Omental fat pad (tissue), 4 donors: Measurements from ENCODE around the gene CALML3. TPM values are rescaled to one million over a fixed set of nuclear protein-coding genes. Genes with fewer than 3 reads are reported as not detected.
"Not testable (repeated sequence)": the region's sequence is repeated elsewhere in the genome, so short reads cannot be mapped to it uniquely, and the experiment has no call there.

Experiments used
- ATAC-seq: fragments of 150-250 bp; one replicate; pipeline ENCODE4 v1.9.1; 2016; ENCODE audit warnings: mild to moderate bottlenecking, moderate library complexity; ENCODE audit not compliant: low FRiP score
- DNase-seq: peaks from one replicate; pipeline ENCODE4 v3.0.0-alpha.2; 2019; ENCODE audit warnings: low spot score
- total RNA-seq, 4 donors: library from RNA; depleted of rRNA; stranded (reverse); fragments of >200 nt; gene quantifications; one replicate each; pipeline ENCODE4 v1.1.0, GENCODE V29; 2016
- TF ChIP-seq, protein P1 (sequence below), 3 donors: fragments of 450-650 bp; IDR thresholded peaks; one replicate each; pipeline ENCODE4 v1.5.1; 2016 to 2017; ENCODE audit warnings: antibody characterized with exemption in 3 of 3, mild to moderate bottlenecking in 3 of 3, moderate library complexity in 2 of 3

CALML3 gene
- total RNA-seq, 4 donors from 2014 or later, result not detected

DNA sequence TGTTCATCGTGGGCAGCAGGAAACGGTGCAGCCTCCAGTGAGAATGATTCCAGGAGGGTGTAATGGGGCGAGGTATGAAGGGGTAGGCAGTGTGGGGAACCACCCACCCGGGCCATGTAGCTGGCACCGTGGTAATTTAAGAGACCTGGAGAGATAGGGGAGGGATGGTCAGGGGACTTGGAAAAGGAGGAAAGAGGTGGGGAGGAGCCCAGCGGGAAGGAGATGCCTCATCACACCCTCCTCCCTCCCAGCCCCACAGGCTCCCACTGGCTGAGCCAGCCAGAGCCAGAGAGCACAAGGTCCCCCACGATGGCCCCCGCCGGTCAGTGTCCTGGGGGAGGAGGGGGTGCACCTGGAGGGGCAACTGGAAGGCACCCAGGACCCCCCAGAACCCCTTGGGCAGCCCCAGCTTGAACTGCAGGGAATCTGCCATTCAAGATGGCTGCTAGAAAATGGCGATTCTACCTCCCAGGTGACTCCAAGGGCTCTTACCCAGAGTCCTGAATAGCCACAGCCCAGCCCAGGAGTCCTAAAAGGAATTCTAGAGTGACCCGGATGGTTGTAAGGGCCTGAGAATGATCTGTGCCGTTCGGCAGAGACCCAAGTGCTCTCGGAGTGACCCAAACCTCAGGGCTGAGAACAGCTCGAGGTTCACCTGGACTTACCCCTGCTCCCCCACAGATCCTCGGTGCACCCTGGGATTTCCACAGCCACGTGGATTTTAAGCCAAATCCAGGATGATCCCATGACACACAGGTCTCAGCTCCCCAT, 28.8 kb downstream of the CALML3 start:
- TF ChIP-seq, protein P1, sequence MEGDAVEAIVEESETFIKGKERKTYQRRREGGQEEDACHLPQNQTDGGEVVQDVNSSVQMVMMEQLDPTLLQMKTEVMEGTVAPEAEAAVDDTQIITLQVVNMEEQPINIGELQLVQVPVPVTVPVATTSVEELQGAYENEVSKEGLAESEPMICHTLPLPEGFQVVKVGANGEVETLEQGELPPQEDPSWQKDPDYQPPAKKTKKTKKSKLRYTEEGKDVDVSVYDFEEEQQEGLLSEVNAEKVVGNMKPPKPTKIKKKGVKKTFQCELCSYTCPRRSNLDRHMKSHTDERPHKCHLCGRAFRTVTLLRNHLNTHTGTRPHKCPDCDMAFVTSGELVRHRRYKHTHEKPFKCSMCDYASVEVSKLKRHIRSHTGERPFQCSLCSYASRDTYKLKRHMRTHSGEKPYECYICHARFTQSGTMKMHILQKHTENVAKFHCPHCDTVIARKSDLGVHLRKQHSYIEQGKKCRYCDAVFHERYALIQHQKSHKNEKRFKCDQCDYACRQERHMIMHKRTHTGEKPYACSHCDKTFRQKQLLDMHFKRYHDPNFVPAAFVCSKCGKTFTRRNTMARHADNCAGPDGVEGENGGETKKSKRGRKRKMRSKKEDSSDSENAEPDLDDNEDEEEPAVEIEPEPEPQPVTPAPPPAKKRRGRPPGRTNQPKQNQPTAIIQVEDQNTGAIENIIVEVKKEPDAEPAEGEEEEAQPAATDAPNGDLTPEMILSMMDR (IDR thresholded peaks at IDR 0.05), result no peak
- DNase-seq (no peak), ATAC-seq (no peak)

DNA sequence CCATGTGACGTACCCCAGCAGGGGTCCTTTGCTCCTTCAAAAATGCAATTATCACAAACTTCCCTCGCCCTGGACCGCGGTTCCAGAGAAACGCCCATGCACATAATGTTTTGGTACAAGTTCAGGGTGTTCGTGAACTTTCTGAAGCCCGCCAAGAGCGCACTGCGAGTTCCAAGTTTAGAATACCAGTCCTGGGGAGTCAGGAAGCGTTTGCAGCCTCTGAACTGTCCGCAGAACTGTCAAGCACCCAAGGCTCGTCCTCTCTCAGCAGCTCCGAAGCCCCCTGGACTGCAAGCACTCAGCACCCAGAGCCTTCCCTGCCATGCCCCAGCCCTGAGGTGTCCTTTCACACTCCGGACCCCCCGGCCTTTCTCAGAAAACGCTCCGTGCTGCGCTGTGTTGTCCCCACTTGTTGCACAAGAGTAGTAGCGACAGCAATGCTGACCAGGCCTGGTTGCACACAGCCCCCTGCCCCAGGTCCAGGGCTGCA, 30.3 kb downstream of the CALML3 start:
- no peak for ATAC-seq
- no peak for DNase-seq
- TF ChIP-seq, protein P1 (IDR thresholded peaks at IDR 0.05), result no peak

DNA sequence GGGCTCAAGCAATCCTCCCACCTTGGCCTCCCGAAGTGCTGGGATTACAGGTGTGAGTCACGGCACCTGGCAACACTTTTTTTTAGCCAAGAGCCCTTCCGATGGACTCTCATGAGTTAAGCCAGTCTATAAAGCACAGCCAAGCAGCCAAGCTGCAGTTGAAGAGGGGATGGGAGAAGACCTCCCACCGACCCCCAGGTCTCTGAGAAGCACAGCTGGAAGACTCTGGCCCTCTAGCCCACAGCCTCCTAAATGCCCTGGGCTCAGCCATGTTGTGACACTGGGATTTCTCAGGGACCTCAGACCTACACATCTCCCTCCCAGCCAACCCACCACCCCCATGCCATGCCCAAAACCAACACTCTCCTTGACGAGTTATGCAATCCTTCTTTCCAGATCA, 31.1 kb downstream of the CALML3 start:
- no peak for DNase-seq
- TF ChIP-seq, protein P1 (IDR thresholded peaks at IDR 0.05), result no peak
- no peak for ATAC-seq

DNA sequence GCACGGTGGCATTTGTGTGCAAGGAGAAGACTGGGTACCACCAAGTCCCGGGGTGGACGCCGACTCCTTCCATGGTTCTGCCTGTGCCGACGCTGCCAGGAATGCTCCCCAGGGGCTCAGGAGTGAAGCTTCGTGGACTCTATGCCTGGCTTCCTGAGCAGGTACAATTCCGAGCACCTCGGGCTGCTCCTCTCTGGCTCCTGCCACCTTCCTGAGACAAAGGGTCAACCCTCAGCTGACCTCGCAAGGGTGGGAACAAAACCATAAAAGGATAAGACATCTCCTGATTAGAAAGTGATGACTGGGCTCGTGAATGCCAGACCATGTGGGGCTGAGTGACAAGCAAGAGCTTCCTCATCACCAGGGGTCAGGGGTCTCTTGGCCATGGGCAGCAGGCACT, 31.8 kb downstream of the CALML3 start:
- TF ChIP-seq, protein P1 (IDR thresholded peaks at IDR 0.05), result no peak
- DNase-seq, result no peak
- no peak for ATAC-seq

DNA sequence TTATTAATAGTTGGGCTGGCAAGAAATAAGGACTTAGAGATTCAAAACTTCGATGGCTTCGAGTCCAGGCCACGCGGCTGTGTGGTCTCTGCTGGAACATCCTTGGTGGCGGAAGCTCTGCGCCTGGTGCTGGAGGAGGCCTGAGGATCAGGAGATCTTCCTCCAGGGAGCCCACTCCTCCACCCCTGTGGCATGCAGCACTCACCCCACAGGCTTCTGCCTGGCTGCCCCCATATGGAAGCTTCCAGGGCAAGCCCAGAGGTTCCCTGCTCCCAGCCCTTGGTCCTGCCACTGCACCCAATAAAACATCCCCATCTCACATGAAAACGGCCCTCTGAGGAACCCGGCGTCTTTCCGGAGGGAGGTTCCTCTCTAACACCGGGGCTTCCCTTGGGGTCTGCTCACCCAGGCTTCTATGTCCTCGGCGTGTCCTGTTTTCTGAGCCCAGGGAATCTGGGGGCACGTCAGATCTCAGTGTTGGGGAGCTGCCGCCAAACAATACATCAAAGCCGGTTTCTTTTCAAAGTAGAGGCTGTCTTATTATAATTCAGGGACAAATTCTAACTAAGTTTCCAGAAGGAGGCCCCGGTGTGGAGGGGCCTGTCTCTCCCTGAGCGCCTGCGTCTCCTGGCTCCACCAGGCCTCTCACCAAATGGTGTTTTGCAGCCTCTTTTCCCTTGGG, 32.4 kb downstream of the CALML3 start:
- ATAC-seq (no peak), DNase-seq (no peak)
- TF ChIP-seq, protein P1 (IDR thresholded peaks at IDR 0.05), result no peak

DNA sequence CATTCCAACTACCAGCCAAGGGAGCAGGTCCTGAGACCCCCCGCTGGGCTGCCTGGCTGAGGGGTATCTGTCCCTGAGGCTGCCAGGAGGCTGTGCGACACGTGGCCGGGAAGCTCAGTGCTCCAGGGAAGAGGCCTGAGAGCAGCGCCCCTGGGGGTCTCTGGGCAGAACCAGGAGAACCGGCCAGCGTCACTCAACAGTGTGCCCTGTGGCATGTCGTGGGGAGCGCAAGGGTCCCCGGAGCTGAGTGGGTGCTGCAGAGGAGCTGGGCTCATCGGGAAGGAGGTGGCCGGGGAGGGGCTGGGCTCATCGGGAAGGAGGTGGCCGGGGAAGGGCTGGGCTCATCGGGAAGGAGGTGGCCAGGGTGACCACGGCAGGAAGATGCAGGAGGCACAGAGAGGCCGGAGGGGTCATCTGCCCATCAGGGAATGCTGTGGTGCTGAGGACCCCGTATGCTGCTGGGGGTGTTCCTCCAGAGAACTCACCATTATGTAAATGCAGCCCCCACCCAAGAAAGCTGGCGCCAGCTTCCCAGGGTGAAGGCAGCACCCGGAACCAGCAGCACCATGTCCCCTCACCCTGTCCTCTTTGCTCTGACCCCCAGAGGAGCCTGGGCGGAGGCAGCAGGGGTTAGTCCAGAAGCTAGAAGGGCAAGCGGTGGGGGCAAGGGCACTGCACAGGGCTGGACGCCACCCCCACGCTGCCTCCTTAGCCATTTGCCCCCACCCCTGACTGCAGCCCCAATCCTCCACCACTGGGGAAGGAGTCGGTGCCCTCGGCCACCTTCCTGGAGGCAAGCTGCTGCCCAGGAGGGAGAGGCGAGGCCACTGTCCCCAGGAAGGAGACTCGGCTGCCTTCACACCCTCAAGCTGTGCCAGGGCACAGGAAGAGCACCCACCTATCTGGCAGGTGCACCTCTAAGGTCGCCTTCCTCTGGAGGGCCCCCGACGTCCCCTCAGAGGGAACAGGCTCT, 33.3 kb downstream of the CALML3 start:
- DNase-seq (no peak), ATAC-seq (no peak)
- TF ChIP-seq, protein P1 (IDR thresholded peaks at IDR 0.05), result no peak

DNA sequence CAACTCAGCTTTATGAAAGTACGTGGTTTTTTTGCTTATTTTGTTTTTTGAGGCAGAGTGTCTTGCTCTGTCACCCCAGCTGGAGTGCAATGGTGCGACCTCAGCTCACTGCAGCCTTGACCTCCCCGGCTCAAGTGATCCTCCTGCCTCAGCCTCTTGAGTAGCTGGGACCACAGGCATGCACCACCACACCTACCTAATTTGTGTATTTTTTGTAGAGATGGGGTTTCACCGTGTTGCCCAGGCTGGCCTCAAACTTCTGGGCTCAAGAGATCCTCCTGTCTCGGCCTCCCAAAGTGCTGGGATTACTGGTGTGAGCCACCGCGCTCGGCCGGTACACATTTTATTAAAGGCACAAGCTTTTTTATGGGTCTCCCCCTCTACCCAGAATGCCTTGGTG, 34.3 kb downstream of the CALML3 start:
- DNase-seq, ATAC-seq: not testable (repeated sequence)
